OCI-LY1 (cell line): Measurements from ENCODE around the gene PSEN1.

ENCODE experiments used
- CTCF ChIP-seq: fragments of 200-600 bp; sonication (generic), shearing (Covaris generic); IDR thresholded peaks from 2 replicates; pipeline ENCODE4 v1.5.1; 2017; ENCODE audit warnings: mild to moderate bottlenecking, antibody characterized with exemption, low read length, moderate library complexity, mixed read lengths
- EZH2 ChIP-seq: fragments of 200-600 bp; sonication (generic), shearing (Covaris generic); IDR thresholded peaks from 2 replicates; pipeline ENCODE4 v1.8.0; 2017; ENCODE audit warnings: borderline replicate concordance, mixed run types, mild to moderate bottlenecking, antibody characterized with exemption, low read length, moderate library complexity, mixed read lengths

GRCh38 chr14:73244541-73245290 lies 108.4 kb downstream of the PSEN1 start:
- TF ChIP-seq CTCF, result no peak
- TF ChIP-seq EZH2, result no peak
